ENCODE data around the gene RFX1. TPM values are rescaled to one million over a fixed set of nuclear protein-coding genes. Genes with fewer than 3 reads are reported as not detected.
A peak's percentile ranks its signal among the peaks of the same experiment; 100 is the strongest.

Gene RFX1
- total RNA-seq, 2 experiments from 2014 or later, result 14.6 to 16.3 TPM

GRCh38 chr19:13977803-13978202 lies 28.3 kb downstream of the RFX1 start:
- no peaks in the 10 kb centered on the region for H3K27me3 ChIP-seq (ENCODE audit: control insufficient read depth in 1 of 2, insufficient read depth in 2 of 2, low read length in 2 of 2)
- no peak for ATAC-seq (ENCODE audit: poor library complexity)
- H3K36me3 ChIP-seq (ENCODE audit: insufficient read depth, low read length), result peaks cover 30% of the 10 kb centered on the region
- peak overlapping the region; percentile 54 for H3K4me3 Mint-ChIP-seq
- no peak overlapping the region for H3K4me3 ChIP-seq (ENCODE audit: low read length)
- peak overlapping the region; percentile 63 for H3K27ac Mint-ChIP-seq
- no peak for TF ChIP-seq CTCF (IDR thresholded peaks at IDR 0.05)
- H3K4me1 Mint-ChIP-seq (ENCODE audit: low read depth), result peaks cover 34% of the 10 kb centered on the region
- POLR2A ChIA-PET, result interaction anchor here (0.6 to 3.2 kb wide), 5 partner anchors 9 to 54 kb away, joined by 3 to 20 read pairs (median 3); partner anchors contain the start of genes DCAF15 and IL27RA
- no peaks in the 10 kb centered on the region for H3K27me3 Mint-ChIP-seq
- CTCF ChIA-PET, result interaction anchor here (0.6 to 1.8 kb wide), 2 partner anchors 17 to 94 kb away, joined by 3 to 4 read pairs; partner anchors contain the start of gene MISP3
- no peaks in the 10 kb centered on the region for H3K9me3 ChIP-seq (ENCODE audit: control insufficient read depth in 1 of 2, insufficient read depth in 1 of 2, low read length in 2 of 2)
- no peaks in the 10 kb centered on the region for H3K9me3 Mint-ChIP-seq
- peak overlapping the region in 1 of 2 donors; percentile 23 for H3K27ac ChIP-seq (ENCODE audit: low read depth in 1 of 2, low read length in 2 of 2)
- DNase-seq, result no peak
- intact Hi-C loops (cut with DNase I, micrococcal nuclease), result no loop called here
- H3K36me3 Mint-ChIP-seq (ENCODE audit: low read depth), result peaks cover 17% of the 10 kb centered on the region
- peaks cover 56% of the 10 kb centered on the region for H3K4me1 ChIP-seq (ENCODE audit: insufficient read depth, low read length)

- Mint-ChIP-seq H3K36me3 (ENCODE audit: low read depth) (peaks cover 19% of the 10 kb centered on the region), H3K4me1 (ENCODE audit: low read depth) (peaks cover 21% of the 10 kb centered on the region), H3K27me3 (no peaks in the 10 kb centered on the region), H3K4me3 (no peak overlapping the region), H3K27ac (peak overlapping the region; percentile 15), H3K9me3 (no peaks in the 10 kb centered on the region)
- Histone ChIP-seq H3K9me3 (ENCODE audit: control insufficient read depth in 1 of 2, insufficient read depth in 1 of 2, low read length in 2 of 2) (no peaks in the 10 kb centered on the region), H3K36me3 (ENCODE audit: insufficient read depth, low read length) (peaks cover 36% of the 10 kb centered on the region), H3K4me3 (ENCODE audit: low read length) (no peak overlapping the region), H3K27ac (ENCODE audit: low read depth in 1 of 2, low read length in 2 of 2) (no peak overlapping the region), H3K27me3 (ENCODE audit: control insufficient read depth in 1 of 2, insufficient read depth in 2 of 2, low read length in 2 of 2) (no peaks in the 10 kb centered on the region), H3K4me1 (ENCODE audit: insufficient read depth, low read length) (peaks cover 43% of the 10 kb centered on the region)
- no peak for ATAC-seq (ENCODE audit: poor library complexity)
- TF ChIP-seq CTCF (IDR thresholded peaks at IDR 0.05), result no peak
- ChIA-PET POLR2A (interaction anchor here (1.4 kb wide), 1 partner anchor 55 kb away, joined by 3 read pairs; the partner anchor contains the start of gene IL27RA), CTCF (no interaction called here)
- intact Hi-C loops (cut with DNase I, micrococcal nuclease), result no loop called here
- DNase-seq, result no peak
Observed at GRCh38 chr19:13976446-13976845, 29.7 kb downstream of the RFX1 start.

GRCh38 chr19:13975870-13976269 lies 30.2 kb downstream of the RFX1 start:
- CTCF ChIA-PET, result no interaction called here

More at GRCh38 chr19:13975870-13976269, 30.2 kb downstream of the RFX1 start:
- intact Hi-C loops (cut with DNase I, micrococcal nuclease), result no loop called here
- Histone ChIP-seq H3K27ac (ENCODE audit: low read depth in 1 of 2, low read length in 2 of 2) (peak overlapping the region in 1 of 2 donors; percentile 13), H3K9me3 (ENCODE audit: control insufficient read depth in 1 of 2, insufficient read depth in 1 of 2, low read length in 2 of 2) (no peaks in the 10 kb centered on the region), H3K27me3 (ENCODE audit: control insufficient read depth in 1 of 2, insufficient read depth in 2 of 2, low read length in 2 of 2) (no peaks in the 10 kb centered on the region), H3K36me3 (ENCODE audit: insufficient read depth, low read length) (peaks cover 37% of the 10 kb centered on the region), H3K4me1 (ENCODE audit: insufficient read depth, low read length) (peaks cover 37% of the 10 kb centered on the region), H3K4me3 (ENCODE audit: low read length) (no peak overlapping the region)
- Mint-ChIP-seq H3K36me3 (ENCODE audit: low read depth) (peaks cover 25% of the 10 kb centered on the region), H3K4me3 (no peak overlapping the region), H3K27me3 (no peaks in the 10 kb centered on the region), H3K4me1 (ENCODE audit: low read depth) (peaks cover 16% of the 10 kb centered on the region), H3K27ac (peak overlapping the region; percentile 15), H3K9me3 (no peaks in the 10 kb centered on the region)
- no peak for ATAC-seq (ENCODE audit: poor library complexity)
- no peak for DNase-seq
- no peak for TF ChIP-seq CTCF (IDR thresholded peaks at IDR 0.05)
- POLR2A ChIA-PET, result interaction anchor here (1.4 kb wide), 1 partner anchor 56 kb away, joined by 3 read pairs; the partner anchor contains the start of gene IL27RA

Measured in CD4-positive, alpha-beta T cell (primary cell).